ENCODE data around the gene PIGT.

PIGT gene

DNA sequence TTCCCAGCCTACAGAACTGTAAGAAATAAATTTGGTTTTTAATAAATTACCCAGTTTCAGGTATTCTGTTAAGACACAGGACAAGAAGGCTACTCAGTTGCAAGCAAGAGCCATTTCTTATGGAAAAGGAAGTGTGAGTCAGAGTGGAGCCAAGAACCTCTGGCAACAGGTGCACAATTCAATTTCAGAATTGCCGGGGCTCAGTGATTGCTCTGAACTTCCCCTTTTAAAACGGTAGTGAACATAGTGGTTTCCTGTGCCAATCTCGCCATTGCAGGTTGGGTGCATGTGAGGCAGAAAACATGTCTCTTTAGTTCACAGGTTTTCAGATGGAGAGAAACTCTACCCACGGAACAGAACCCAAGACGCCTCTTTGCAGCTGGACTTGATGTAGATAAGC is 16.4 kb downstream of the PIGT start:
- DNase-seq = no peak

- DNase-seq = no peak
These were observed 17.4 kb downstream of the PIGT start for GRCh38 chr20:45433316-45433715.

DNA sequence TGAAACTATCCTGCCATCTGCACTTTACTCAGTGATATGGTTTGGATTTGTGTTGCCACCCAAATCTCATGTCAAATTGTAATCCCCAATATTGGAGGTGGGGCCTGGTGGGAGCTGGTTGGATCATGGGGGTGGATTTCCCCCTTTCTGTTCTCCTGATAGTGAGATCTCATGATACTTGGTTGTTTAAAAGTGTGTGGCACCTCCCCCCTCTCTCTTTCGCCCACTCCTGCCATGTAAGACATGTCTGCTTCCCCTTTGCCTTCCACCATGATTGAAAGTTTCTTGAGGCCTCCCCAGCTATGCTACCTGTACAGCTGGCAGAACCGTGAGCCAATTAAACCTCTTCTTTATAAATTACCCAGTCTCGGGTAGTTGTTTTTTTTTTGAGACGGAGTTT is 18.0 kb downstream of the PIGT start:
- no peak for DNase-seq

DNA sequence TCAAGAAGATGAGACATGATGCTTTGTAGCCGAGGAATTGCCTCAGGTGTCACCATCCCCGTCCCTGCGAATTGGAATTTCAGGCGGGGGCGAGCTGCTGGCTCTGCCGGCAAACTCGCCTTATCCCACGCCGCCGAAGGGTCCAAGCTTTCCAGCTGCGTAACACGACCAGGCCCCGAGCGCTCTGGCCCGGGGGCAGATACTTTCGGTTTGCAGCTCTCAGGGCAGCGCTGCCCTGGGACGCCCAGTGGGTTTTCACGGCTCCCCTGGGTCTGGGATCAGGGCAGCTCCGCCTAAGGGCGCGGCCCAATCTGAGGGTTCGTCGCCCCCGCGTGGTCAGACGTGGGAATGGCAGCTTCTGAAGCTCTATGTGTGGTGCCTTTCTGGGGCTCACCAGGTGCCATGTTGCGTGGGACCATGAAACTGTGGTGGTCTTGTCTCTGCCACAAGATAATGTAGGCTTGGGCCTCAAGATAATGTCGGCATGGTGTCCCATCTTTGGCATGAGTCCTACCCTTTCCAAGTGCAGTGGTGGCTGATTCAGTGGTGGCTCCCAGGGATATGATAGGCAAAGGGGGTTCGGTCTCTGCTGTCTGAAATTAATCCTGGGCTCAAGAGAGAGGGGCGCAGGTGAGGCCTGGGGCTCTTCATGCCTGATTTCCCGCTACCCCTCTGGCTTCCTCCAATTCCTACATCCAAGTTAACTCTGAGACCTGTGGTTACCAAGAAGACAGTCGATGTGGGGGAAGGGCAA is 21.0 kb downstream of the PIGT start:
- DNase-seq = peak; percentile 82

GRCh38 chr20:45440424-45440823 is 24.5 kb downstream of the PIGT start:
- no peak for DNase-seq

DNA sequence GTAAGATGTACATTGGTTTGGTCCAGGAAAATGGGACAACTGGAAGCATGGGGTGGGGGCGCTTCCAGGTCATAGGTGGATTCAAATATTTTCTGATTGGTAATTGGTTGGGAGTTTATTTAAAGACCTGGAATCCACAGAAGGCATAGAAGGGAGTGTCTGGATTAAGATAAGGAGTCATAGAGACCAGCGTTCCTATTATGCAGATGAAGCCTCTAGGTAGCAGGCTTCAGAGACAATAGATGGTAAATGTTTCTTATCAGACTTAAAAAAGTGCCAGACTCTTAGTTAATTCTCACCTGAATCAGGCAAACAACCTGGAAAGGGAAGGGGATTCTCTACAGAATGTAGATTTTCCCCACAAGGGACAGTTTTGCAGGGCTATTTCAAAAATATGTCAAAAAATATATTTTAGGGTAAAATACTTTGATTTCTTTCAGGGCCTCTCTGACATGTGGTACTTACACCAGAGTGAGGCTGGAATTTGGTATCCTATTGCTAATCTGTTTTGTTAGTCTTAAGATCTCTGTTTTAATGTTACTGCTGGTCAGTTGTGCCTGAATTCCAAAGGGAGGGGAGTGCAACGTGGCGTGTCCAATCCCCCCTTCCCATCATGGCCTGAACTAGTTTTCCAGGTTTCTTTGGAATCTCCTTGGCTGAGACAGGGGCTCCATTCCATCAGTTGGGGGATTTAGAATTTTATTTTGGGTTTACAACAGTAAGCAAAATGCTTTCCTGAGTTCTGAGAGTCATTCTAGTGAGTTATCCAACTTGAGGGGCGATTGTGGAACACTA is 25.1 kb downstream of the PIGT start:
- no peak for DNase-seq

GRCh38 chr20:45441746-45442145 is 25.8 kb downstream of the PIGT start:
- DNase-seq = no peak

GRCh38 chr20:45444050-45444449 is 28.1 kb downstream of the PIGT start:
- no peak for DNase-seq

GRCh38 chr20:45445805-45446562 is 30.0 kb downstream of the PIGT start:
- no peak for DNase-seq

- no peak for DNase-seq
These were observed 32.3 kb downstream of the PIGT start for GRCh38 chr20:45448270-45448669.

DNA sequence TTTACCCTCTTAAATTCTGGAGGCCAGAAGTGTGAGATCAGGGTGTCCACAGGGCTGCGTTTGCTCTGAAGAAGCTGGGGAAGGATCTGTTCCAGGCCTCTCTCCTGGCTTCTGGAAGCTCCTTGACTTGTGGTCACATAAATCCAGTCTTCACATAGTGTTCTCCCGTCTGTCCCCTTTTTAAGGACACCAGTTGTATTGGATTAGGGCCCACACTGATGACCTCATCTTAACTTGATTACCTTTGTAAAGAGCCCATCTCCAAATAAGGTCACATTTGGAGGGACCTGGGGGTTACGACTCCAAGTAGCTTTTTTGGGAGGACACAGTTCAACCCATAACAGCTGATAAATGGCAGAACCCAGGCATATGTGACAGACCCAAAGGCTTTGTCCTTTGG is 33.6 kb downstream of the PIGT start:
- DNase-seq = no peak

DNA sequence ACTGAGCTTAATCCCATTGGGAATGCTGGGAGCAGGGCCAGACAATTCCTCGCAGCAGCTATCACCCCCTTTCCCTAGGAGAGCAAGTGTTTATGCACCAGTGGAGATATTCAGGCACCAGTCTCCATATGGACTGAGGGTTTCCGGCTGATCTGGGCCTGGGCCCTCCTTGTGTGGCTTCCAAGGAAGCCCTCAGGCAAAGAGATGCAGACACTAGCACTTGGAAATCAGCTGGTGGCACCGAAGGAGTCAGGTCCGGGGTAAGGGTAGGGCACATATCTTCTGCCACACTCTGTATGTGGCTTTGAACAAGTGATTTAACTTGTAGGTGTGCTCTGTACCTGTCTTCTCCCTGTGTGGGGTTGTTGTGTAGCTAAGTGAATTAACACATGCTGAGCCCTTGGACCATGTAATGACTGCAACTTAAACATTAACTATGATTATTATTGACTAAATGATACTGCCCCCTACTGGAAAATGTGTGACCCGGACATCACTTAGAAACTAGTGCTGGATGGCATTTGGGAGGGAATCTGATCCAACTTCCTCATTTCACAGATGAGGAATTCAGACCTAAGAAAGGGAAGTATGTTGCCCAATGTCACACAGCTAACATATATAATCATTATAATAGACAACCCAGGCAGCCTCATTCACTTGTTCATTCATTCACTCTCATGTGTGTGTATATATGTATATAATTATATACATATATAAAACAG is 34.3 kb downstream of the PIGT start:
- no peak for DNase-seq

- DNase-seq = no peak
These were observed 36.3 kb downstream of the PIGT start for GRCh38 chr20:45452238-45452637.

DNA sequence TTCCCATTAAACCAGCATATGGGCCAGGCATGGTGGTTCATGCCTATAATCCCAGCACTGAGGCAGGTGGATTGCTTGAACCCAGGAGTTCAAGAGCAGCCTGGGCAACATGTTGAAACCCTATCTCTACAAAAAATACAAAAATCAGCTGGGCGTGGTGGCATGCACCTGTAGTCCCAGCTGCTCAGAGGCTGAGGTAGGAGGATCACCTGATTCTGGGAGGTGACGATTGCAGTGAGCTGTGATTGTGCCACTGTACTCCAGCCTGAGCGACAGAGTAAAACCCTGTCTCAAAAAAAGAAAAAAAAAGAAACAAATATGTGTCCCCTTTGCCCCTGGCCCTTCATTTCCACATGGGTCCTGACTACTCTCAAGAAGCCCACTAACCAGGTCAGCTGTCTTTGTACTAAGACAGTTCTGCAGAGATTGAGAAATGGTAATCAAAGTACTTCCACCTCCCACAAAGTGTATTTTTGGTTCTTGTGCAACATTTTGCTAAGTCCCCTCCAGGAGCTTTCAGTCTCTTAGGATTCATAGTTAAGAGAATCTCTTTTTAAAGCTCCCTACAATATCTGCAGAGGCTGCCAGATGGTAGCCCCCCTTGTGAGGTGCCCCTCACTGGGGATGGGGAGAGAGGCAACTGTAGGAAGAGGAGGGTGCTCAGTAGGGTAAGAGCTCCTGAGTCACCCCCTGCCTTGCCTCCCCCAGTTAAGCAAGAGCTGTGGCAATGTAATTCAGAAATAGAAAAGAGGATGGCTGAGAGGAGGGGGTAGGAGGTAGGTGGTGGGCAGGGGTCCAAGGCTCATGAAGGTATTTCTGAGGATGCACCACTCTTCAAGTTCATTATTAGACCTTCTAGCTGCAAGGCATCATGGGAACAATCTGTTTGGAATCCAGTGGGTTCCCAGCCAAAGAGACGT is 37.1 kb downstream of the PIGT start:
- no peak for DNase-seq

GRCh38 chr20:45456632-45457031 is 40.7 kb downstream of the PIGT start:
- DNase-seq = no peak

DNA sequence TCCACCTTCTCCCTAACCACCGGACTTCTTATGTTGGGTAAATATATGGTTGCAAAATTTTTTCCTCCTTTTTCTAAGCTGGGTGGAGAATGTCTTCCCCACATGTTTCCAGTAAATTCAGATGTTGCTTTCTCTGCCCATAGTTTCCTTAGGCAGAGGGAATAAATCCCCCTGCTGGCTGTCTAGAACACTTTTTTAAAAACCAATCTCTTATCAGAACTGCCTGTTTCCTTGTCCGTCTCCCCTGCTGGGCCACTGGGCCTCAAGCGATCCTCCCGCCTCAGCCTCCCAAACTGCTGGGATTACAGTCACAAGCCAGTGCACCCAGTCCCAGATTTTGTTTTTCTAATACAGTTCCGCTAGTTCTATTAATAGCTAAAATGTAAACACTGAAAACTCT is 43.7 kb downstream of the PIGT start:
- DNase-seq = no peak

GRCh38 chr20:45461225-45461624 is 45.3 kb downstream of the PIGT start:
- no peak for DNase-seq

GRCh38 chr20:45462711-45463509 is 47.0 kb downstream of the PIGT start:
- DNase-seq = no peak

DNA sequence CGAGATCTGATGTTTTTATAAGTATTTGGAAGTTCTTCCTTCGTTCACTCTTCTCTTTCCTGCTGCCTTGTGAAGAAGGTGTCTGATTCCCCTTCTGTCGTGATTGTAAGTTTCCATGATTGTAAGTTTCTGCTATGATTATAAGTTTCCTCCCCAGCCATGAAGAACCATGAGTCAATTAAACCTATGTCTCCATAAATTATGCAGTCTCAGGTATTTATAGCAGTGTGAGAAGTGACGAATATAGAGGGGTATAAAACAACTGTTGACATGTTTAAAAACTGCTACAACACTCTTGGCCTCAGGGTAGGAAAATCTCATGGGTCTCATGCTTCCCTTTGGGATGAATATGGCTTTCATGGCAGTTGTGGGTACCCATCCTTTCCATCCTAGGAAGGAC is 47.8 kb downstream of the PIGT start:
- DNase-seq = no peak

- no peak for DNase-seq
These were observed 49.7 kb downstream of the PIGT start for GRCh38 chr20:45465491-45466266.
